Activated CD4-positive, alpha-beta T cell treated with anti-CD3 and anti-CD28 coated beads for 1 hour (primary cell): ENCODE results near the gene MAP1A.

ENCODE experiments used
- DNase-seq: peaks from one replicate; pipeline ENCODE4 v3.0.0-alpha.2; 2020

MAP1A gene

DNA sequence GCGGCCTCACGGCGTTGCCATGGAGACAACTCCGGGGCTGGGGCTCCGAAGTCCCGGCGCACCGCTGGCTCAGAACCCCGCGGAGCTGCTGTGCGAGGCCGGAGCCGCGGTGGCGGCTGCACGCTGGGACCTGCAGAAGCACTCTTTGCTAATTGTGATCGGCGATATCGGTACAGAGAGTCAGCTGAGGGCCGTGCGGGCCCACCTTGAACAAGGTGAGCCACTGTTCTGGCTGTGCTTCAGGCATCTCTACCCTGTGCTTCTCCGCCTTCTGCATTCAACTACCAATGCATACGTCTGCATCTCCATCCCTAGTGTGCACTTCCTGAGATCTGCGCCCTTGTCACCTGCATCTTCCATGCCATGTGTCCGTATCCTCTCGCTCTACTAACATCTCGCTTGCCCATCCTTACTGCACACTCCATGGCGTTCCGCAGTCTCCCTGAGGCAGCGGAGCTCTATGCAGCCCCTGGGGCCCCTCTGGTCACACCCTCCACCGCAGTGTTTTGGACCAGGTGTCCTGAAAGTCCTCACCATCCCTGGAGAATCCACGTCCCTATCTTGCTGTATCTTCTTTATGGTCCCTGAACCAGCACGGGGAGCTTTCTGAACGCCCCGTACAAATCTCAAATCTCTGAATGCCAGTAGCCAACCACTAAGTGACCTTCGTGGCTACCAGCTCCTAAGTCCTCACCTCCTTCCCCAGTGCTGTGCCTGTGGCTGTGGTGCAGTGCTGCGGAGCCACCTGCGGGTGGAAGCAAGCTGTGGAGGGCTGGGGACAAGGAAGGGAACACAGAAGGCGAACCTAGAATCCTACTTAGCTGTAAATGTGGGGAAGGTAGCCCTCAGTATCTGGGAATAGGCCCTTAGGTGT is 6.2 kb upstream of the MAP1A start:
- no peak for DNase-seq

DNA sequence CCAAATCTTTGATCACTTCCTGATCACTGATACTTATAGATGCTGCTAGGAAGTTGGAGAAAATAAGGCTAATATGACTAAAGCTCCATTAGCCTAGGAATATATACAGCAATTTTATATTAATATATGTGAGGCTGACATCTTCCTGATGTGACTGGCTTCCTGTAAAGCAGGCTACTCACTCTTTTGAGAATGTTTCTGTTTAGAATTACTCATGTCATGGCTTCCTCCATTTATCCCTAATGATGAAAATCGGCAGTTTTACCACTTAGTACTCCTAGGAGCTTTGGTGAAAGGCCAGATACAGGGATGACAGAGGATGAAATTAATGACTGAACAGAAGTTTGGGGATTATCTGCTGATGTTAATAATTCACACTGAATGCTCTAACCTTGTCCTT is 3.9 kb upstream of the MAP1A start:
- no peak for DNase-seq

DNA sequence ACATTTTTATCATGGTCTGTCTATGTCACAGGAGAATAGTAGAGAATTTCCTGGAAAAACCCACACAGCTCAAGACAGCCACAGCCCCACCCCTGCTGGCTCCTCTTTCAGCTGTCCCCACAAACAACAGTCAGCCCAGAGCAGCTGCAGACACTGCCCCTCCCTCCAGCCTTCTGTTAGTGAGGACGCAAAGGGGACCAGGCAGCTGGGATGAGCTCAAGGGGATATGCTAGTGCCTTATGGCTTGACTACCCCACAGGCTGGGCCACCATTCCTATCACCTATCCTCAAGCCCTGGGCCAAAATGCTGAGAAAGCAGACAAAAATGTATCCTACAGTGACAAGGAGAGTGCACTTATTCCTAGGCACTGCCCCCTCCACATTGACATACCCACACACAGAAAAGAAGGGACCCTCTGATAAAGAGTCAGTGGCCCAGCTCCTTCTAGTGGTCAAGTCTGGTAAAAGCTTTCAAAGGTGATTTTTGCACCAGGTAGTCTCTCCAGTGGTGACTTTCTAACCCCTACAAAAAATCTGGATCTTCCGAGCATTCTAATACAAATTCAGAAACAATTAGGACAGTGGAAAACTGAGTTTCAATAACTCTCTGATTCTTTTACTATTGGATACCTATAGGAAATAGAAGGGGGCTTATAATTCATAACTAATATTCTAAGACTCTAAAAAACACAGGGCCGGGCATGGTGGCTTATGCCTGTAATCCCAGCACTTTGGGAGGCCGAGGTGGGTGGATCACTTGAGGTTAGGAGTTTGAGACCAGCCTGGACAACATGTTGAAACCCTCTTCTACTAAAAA is 3.0 kb upstream of the MAP1A start:
- no peak for DNase-seq

DNA sequence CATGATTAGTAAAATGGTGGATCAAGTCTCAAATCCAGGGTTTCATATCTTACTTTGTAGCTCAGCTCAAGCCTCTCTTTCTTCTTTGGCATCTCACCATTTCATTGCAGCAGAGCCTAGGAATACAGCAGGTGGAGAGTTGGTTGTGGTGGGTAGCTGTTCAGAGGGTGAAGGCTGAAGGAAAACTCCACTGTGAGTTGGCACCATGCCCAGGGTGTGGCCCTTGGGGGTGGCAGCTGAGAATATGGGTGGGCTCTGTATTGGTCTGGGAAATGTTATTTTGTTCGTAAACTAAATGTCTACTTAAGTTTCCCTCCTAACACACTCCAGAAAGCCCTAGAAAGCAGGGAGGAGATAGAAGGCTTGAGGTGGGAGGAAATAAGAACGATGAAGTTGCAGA is 1.7 kb upstream of the MAP1A start:
- no peak for DNase-seq

DNA sequence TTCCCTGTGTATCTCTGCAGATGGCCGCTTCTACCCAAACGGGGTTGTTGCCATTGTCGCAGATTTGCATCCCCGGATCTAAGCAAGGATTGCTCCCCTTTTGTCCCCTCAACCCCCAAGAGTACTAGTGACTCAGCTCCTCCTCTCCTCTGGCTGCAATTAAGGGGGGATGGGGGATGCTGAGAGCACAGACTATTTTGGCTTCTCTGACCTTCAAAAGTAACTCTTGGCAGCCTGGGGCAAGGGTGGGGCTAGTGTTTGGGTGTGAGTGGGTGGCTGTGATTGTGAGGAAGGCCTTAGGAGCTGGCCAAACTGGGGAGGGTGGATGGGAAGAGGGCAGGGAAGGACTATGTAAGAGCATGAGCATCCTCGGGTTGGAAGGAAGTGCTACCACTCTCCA is 1.2 kb upstream of the MAP1A start:
- DNase-seq: no peak

DNA sequence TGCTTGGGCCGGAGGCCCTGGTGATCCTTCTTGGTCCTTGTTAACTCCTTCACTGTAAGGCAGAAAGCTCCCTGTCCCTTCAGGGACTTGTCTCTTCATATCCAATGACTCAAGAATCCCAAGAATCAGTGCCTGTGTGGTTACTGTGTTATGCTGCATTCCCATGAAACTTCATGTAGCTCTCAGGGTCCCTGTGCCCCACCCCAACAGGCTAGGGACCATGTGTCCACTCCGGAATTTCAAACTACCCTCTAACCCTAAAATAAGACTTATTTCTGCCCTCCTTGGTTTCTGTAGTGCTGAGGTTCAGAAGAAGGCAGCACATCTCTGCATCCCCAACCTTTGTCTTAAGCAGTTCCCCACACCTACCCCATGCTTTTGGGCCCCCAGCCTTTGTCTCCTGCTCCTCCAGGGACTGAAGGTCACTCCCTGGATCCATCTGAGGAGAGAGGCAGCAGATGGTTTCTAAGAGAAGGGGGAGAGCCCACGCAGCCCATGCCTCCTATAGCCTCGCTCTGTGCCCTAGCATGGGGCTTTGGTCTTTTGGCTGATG is 531 bp upstream of the MAP1A start:
- no peak for DNase-seq

DNA sequence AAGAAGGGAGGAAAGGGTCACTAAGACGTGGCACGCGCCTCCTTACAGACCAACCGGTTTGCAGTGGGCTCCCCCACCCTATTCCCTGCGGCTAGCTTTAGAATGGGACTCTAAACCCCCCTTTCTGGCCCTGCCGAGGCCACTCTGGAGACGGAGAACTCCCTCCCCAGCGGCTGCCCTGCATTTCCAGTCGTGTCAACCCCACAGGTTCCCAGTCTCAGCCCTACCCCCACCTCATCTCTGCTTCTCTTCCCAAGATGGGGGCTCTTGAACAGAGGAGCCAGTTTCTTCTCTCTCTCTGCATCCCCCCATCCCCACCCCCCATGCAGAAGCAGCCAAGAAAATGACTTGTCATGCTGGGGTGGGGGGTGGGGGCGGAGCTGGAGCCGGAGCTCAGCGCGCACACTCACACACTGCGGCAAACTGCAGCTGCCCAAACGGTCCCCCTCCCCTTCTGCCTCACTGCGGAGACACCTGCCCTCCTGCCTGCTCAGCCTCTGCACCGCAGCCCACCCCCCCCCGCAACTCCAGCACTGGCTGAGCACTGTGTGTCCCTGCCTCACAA is 871 bp downstream of the MAP1A start:
- no peak for DNase-seq

DNA sequence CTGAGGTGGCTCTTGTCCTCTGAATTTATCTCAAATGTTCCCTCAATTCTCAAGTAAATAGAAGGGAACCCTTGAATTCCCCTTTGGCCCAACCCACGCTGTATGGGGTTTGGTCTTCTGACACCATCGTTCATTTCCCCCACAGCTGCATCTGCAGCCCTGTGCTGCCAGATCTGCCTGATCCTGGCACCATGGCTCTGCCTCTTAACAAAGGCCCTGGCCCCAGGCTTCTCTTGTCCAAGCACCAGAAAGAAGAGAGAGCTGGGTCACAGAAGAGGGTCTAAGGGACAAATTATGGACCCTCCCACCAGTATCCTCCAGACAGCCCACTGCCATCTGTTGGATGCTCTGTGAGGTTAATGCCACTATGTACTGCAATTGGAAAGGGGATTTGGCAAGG is 1.8 kb downstream of the MAP1A start:
- DNase-seq: no peak

DNA sequence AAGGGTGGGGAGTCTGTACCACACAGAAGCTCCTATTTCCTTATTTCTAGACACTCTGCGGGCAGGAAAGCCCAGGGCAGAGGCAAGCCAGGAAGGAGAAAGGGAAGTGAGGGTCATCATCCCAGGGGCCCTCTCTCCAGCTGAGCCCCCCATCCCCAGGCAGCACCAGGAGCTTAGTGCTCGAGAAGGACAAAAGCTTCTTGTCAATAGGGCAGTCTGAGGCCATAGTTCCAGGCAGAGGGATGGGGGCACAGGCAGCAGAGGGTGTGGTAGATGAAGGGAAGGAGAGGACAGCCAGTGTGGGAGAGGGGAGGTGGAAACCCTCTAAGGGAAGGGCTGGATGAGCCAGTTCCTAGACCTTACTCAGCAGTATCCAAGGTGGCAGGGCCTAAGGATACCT is 2.7 kb downstream of the MAP1A start:
- DNase-seq: no peak

DNA sequence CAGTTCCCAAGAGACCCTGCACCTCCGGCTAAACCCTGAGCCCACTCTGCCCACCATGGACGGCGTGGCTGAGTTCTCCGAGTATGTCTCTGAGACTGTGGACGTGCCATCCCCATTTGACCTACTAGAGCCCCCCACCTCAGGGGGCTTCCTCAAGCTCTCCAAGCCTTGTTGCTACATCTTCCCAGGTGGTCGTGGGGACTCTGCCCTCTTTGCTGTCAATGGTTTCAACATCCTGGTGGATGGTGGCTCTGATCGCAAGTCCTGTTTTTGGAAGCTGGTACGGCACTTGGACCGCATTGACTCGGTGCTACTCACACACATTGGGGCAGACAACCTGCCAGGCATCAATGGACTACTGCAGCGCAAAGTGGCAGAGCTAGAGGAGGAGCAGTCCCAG is 4.0 kb downstream of the MAP1A start:
- DNase-seq: no peak

DNA sequence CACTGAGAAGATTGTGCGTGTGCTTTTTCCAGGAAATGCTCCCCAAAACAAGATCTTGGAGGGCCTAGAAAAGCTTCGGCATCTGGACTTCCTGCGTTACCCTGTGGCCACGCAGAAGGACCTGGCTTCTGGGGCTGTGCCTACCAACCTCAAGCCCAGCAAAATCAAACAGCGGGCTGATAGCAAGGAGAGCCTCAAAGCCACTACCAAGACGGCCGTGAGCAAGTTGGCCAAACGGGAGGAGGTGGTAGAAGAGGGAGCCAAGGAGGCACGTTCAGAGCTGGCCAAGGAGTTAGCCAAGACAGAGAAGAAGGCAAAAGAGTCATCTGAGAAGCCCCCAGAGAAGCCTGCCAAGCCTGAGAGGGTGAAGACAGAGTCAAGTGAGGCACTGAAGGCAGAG is 4.8 kb downstream of the MAP1A start:
- no peak for DNase-seq

DNA sequence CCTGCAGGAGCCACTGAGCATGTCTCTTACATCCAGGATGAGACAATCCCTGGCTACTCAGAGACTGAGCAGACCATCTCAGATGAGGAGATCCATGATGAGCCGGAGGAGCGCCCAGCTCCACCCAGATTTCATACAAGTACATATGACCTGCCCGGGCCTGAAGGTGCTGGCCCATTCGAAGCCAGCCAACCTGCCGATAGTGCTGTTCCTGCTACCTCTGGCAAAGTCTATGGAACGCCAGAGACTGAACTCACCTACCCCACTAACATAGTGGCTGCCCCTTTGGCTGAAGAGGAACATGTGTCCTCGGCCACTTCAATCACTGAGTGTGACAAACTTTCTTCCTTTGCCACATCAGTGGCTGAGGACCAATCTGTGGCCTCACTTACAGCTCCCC is 6.2 kb downstream of the MAP1A start:
- no peak for DNase-seq

DNA sequence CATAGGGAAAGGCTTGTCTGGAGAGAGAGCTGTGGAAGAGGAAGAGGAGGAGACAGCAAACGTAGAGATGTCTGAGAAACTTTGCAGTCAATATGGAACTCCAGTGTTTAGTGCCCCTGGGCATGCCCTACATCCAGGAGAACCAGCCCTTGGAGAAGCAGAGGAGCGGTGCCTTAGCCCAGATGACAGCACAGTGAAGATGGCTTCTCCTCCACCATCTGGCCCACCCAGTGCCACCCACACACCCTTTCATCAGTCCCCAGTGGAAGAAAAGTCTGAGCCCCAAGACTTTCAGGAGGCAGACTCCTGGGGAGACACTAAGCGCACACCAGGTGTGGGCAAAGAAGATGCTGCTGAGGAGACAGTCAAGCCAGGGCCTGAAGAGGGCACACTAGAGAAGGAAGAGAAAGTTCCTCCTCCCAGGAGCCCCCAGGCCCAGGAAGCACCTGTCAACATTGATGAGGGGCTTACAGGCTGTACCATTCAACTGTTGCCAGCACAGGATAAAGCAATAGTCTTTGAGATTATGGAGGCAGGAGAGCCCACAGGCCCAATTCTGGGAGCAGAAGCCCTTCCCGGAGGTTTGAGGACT is 6.9 kb downstream of the MAP1A start:
- DNase-seq: no peak

DNA sequence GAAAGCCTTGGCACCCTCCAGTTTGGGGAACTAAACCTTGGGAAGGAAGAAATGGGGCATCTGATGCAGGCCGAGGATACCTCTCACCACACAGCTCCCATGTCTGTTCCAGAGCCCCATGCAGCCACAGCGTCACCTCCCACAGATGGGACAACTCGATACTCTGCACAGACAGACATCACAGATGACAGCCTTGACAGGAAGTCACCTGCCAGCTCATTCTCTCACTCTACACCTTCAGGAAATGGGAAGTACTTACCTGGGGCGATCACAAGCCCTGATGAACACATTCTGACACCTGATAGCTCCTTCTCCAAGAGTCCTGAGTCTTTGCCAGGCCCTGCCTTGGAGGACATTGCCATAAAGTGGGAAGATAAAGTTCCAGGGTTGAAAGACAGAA is 7.7 kb downstream of the MAP1A start:
- no peak for DNase-seq

DNA sequence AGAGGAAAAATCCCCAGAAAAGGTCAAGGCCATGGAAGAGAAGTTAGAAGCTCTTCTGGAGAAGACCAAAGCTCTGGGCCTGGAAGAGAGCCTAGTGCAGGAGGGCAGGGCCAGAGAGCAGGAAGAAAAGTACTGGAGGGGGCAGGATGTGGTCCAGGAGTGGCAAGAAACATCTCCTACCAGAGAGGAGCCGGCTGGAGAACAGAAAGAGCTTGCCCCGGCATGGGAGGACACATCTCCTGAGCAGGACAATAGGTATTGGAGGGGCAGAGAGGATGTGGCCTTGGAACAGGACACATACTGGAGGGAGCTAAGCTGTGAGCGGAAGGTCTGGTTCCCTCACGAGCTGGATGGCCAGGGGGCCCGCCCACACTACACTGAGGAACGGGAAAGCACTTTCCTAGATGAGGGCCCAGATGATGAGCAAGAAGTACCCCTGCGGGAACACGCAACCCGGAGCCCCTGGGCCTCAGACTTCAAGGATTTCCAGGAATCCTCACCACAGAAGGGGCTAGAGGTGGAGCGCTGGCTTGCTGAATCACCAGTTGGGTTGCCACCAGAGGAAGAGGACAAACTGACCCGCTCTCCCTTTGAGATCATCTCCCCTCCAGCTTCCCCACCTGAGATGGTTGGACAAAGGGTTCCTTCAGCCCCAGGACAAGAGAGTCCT is 9.0 kb downstream of the MAP1A start:
- DNase-seq: no peak

DNA sequence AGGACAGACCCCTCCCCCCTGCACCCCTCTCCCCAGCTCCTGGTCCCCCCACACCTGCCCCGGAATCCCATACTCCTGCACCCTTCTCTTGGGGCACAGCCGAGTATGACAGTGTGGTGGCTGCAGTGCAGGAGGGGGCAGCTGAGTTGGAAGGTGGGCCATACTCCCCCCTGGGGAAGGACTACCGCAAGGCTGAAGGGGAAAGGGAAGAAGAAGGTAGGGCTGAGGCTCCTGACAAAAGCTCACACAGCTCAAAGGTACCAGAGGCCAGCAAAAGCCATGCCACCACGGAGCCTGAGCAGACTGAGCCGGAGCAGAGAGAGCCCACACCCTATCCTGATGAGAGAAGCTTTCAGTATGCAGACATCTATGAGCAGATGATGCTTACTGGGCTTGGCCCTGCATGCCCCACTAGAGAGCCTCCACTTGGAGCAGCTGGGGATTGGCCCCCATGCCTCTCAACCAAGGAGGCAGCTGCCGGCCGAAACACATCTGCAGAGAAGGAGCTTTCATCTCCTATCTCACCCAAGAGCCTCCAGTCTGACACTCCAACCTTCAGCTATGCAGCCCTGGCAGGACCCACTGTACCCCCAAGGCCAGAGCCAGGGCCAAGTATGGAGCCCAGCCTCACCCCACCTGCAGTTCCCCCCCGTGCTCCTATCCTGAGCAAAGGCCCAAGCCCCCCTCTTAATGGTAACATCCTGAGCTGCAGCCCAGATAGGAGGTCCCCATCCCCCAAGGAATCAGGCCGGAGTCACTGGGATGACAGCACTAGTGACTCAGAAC is 9.8 kb downstream of the MAP1A start:
- DNase-seq: no peak

DNA sequence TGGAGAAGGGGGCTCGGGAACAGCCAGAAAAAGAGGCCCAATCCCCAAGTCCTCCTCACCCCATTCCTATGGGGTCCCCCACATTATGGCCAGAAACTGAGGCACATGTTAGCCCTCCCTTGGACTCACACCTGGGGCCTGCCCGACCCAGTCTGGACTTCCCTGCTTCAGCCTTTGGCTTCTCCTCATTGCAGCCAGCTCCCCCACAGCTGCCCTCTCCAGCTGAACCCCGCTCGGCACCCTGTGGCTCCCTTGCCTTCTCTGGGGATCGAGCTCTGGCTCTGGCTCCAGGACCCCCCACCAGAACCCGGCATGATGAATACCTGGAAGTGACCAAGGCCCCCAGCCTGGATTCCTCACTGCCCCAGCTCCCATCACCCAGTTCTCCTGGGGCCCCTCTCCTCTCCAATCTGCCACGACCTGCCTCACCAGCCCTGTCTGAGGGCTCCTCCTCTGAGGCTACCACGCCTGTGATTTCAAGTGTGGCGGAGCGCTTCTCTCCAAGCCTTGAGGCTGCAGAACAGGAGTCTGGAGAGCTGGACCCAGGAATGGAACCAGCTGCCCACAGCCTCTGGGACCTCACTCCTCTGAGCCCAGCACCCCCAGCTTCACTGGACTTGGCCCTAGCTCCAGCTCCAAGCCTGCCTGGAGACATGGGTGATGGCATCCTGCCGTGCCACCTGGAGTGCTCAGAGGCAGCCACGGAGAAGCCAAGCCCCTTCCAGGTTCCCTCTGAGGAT is 10.6 kb downstream of the MAP1A start:
- no peak for DNase-seq

DNA sequence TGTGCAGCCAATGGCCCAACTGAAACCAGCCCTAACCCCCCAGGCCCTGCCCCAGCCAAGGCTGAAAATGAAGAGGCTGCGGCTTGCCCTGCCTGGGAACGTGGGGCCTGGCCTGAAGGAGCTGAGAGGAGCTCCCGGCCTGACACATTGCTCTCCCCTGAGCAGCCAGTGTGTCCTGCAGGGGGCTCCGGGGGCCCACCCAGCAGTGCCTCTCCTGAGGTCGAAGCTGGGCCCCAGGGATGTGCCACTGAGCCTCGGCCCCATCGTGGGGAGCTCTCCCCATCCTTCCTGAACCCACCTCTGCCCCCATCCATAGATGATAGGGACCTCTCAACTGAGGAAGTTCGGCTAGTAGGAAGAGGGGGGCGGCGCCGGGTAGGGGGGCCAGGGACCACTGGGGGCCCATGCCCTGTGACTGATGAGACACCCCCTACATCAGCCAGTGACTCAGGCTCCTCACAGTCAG is 11.2 kb downstream of the MAP1A start:
- DNase-seq: no peak

DNA sequence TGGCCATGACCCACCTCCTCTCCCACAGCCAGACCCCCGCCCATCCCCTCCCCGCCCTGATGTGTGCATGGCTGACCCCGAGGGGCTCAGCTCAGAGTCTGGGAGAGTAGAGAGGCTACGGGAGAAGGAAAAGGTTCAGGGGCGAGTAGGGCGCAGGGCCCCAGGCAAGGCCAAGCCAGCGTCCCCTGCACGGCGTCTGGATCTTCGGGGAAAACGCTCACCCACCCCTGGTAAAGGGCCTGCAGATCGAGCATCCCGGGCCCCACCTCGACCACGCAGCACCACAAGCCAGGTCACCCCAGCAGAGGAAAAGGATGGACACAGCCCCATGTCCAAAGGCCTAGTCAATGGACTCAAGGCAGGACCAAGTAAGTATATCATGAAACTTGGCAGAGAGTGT is 11.7 kb downstream of the MAP1A start:
- no peak for DNase-seq

DNA sequence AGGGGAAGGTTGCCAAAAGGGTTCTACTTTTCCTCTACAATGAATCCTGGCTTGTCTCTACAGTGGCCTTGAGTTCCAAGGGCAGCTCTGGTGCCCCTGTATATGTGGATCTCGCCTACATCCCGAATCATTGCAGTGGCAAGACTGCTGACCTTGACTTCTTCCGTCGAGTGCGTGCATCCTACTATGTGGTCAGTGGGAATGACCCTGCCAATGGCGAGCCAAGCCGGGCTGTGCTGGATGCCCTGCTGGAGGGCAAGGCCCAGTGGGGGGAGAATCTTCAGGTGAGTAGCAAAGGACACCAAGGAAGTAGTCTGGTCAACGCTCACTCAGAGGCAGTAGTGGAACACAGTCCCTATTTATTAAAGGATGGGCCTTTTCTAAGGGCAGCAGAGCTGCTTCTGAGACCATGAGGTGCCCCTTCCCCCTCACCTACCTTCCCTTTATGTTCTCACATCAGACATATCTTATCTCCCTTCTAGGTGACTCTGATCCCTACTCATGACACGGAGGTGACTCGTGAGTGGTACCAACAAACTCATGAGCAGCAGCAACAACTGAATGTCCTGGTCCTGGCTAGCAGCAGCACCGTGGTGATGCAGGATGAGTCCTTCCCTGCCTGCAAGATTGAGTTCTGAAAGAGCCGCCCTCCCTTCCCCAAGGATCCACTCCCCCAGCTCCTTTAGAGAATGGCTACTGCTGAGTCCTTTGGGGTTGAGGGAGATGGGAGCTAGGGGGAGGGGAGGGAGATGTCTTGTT is 12.4 kb downstream of the MAP1A start:
- DNase-seq: no peak
